ENCODE results near the gene ABHD16A.
"Not testable (repeated sequence)": the region's sequence is repeated elsewhere in the genome, so short reads cannot be mapped to it uniquely, and the experiment has no call there.

The ABHD16A gene

DNA sequence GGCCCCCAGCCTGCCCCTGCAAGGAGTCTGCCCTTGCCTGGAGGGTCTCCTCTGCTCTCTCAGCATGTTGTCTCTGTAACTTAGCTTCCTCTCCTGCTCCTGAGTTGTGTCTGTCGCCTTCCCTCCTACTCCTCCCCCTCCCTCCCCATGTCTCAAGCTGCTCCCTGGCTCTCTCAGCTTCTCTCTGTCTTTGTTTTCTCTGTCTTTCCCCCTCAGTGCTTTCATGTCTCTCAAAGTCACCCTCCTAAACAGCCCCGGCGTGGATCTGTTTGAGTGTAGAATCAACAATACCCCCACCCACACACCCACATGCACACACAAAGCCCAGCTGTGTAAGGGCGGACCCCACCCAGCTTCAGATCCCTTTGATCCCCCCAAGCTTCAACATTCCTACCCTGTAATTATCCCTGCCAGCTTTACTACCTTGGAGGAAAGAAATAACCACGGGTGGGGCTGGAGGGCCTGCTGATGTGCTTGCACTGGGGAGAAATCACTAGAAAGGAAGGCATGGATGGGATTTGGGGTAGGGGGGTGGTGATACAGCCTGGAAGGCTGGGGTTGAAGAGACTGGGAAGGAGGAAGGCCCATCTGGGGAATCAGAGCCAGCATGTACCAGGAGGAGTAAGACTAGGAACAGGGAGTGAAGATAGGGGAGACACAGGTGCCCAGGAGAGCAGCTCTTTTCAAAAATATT lies 11.0 kb upstream of the ABHD16A start:
- DNase-seq, result no peak

DNA sequence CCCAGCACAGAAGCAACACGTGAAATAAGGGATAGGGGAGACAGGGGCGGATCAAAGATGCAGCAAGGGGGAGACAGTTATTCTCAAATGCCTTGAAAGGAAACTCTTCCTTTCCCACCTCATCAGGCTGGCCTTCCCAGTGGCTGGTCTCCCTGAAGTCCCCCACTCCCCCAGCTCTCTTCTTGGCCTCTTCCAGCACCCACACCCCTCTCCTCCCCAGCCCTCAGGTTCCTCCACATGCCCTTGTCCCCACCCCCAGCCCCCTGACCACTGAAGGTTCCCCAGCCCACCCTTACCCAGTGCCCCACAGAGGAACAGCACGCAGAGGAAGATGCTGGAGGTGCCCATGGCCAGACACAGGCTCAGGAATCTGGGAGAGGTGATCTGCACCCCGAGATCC lies 10.3 kb upstream of the ABHD16A start:
- no peak for DNase-seq

DNA sequence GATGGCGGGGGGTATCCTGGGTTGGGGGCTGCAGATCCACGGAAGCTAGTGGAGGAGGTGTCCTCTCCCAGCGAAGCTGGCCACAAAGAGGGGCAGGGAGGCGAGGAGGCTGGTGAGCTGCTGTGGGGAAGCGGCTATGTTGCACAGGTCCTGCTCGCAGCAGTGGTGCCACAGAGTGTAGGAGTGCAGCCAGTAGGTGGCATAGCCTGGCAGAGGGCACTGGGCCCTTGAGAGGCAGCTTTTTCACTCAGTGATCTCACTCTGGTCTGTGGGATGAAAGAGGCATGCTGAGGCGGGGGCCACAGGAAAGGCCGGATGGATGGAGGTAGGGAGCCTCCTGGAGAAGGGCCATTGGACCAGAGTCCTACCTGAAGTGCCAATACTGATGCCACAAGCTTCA lies 9.2 kb upstream of the ABHD16A start:
- DNase-seq, result no peak

DNA sequence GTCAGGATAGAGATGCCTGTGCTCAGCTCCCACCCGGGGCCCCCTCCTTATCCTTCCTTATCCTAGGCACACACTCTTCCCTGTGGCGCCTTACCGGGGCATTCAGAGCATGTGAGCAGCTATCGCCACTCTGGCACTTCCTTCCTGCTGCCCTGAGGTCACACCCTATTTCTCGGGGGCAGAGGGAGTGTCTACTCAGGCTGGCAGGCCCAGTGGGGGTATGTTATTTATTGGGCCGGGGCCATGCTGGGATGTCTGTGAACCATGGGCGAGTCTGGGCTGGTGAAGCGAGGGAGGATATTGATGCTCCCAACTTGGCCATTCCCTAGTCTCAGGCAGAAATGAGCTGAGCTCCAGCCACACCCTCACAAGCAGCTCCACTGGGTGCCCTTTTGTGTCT lies 8.1 kb upstream of the ABHD16A start:
- DNase-seq, result no peak

DNA sequence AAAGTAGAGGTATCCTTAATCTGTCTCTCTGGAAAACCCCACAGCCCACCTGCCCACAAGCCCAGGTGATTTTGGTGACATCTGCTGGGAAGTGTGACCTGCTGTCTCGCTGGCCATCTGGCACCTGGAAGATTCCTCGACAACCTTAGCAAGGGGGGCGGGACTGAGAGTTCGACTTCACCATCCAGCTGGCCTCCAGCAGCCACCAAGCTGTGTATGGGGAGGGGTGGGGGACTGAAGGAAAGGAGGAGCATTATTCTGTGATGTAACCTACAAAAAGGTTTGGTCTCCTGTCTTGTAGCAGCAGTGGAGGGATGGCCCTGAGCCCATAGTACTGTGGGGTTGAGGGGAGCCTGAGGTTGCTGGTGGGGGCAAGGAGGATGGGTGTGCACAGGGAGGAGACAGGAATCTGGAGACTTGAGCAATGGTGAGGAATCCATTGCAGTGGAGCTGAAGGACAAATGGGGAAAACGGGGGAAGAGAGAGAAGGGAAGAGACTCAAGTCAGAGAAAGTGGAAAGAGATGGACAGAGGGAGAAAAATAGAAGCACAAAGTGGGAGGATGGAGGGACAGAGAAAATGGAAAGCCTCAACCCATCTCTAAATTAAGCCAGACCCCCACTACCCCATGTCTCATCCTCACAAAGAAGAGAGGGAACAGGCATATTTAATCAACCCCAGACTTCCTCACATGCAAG lies 7.5 kb upstream of the ABHD16A start:
- DNase-seq, result no peak

DNA sequence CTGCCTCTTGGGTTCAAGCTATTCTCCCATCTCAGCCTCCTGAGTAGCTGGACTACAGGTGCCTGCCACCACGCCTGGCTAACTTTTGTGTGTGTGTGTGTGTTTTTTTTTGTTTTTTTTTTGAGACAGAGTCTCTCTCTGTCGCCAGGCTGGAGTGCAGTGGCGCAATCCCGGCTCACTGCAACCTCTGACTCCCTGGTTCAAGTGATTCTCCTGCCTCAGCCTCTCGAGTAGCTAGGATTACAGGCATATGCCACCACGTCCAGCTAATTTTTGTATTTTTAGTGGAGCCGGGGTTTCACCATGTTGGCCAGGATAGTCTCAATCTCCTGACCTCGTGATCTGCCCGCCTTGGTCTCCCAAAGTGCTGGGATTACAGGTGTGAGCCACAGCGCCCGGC lies 6.0 kb upstream of the ABHD16A start:
- DNase-seq, result not testable (repeated sequence)

DNA sequence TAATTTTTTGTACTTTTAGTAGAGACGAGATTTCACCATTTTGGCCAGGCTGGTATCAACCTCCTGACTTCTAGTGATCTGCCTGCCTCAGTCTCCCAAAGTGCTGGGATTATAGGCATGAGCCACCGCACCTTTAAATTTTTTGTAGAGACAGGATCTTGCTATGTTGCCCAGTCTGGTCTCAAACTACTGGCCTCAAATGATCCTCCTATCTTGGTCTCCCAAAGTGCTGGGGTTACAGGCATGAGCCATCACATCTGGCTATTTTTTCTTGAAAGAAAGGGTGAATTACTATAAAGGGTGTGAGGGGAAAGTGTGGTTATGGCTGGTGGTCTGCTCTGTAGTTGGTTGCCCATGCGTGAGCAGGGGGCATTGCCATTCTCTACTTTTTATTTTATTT lies 5.1 kb upstream of the ABHD16A start:
- DNase-seq, result no peak

DNA sequence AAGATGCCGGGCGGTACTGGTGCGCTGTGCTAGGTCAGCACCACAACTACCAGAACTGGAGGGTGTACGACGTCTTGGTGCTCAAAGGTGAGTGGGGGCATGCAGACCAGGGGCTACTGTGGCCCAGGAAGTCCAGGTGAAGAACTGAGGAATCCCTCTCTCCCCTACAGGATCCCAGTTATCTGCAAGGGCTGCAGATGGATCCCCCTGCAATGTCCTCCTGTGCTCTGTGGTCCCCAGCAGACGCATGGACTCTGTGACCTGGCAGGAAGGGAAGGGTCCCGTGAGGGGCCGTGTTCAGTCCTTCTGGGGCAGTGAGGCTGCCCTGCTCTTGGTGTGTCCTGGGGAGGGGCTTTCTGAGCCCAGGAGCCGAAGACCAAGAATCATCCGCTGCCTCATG lies 4.6 kb upstream of the ABHD16A start:
- no peak for DNase-seq

DNA sequence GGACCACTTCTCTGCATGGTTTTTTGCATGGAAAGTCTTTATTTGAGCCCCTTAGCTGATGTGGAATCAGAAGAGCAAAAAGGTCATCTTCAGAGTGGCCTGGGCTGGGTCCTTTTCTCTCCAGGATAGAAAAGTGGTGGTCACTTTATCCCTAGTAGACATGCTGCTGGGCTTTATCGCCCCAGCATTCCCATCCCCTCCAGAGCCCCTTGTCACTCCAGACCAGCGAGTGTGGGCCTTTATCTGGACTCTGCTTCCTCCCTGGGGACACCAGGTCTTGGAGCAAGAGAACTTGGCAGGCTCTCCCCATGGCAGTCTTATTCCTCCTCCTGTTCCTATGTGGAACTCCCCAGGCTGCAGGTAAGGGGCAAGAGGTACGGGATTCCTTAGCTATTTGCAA lies 3.5 kb upstream of the ABHD16A start, which contains the start of gene LY6G6F:
Gene LY6G6F (plus strand): TSS at position 268 of the 400 bp plus-strand sequence. CDS start 41 bp downstream, at position 309.
- DNase-seq, result no peak

DNA sequence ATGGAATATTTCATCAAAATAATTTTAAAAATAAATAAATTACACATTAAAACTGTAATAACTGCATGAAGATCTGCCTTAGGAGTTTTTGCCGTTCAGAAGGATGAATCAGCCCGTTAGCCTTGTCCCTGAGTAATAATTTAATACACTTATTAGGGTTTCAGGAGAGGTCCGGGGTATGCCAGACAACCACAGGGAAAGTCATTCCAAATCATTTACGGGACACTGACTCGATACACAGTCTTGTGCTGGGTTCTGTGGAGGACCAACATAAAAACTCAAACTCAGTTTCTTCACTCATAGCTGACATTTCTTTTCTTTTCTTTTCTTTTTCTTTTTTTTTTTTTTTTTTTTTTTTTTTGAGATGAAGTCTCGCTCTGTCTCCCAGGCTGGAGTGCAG lies 2.8 kb upstream of the ABHD16A start:
- DNase-seq, result no peak

DNA sequence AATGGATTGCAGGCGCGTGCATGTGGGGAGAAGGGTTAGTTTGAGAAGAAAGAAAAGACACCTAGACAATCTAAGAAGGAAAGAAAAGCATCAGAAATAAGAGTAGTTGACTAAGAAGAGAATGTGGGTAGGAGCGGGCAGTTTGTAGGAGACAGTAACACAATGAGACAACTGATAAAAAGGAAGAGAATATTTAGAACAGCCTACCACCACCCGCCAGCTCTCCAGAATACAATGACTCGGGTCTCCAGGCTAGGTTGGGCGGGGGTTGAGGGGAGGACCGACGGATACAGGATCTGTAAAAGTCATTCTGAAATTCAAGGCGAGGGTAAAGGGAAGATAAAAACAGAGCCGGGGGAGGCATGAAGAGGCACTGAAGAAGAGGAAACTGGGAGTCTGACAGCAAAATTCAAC lies 712 bp downstream of the ABHD16A start:
- no peak for DNase-seq

DNA sequence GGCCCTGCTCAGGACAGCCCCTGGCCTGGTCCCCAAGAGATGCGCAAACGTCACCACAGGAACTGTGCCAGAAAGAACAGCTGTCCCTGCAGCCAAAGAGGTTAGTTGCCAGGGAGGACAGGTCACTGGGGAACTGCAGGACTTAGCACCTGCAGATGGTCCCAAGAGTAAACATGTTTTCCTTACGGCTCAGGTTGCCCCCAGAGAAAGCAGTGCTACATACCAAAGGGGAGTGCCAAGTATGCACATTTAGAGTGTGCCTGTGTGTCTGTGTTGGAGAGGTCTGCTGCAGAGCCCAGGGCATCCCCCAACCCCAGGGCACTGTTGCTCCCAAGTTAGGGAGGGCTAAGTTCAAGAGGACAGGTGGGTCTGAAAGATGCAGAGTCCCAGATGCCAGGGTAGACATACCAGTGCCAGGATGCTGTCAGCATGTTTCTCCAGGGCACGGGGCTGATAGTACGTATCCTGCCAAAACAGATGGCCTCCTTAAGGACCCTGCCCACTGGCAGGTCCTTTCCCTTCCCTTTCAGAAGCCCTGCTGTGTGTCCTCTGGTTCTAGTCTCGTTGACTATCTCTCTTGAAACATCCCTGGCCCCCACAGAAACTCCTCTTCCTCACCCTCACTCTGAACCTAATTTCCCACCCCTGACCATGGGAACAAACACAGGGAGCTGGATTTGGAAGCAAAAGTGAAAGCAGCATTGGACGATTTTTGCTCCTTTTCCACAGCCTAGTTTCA lies 1.3 kb downstream of the ABHD16A start:
- DNase-seq, result no peak

DNA sequence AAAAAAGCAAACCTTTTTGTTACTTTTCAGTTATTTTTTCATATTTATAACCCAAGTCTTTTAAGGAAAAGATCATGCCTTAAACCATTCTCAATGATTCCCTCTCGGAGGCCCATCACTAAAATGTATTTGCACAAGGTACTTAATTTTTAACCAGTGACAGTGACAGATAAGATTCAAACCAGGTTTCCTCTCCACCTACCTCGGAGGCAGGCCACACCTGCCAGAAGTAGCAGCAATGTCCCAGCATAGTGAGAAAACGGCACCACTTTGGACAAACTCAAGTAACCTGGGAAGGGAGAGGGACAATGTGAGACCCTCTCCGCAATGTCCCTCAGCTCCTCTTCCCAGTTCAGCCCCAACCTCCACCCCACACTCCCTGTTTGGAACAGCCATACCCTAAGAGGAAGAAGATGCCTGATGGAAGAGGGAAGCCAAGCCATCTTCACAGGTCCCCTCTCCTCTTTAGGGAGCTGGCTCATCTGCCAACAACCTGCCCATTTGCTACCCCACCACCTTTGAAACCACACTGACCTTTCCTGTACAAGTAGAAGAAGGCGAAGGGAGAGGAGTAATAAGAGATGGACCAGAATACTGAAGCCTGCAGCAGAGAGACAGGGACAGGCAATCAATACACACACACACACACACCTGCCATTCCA lies 2.3 kb downstream of the ABHD16A start:
- no peak for DNase-seq

DNA sequence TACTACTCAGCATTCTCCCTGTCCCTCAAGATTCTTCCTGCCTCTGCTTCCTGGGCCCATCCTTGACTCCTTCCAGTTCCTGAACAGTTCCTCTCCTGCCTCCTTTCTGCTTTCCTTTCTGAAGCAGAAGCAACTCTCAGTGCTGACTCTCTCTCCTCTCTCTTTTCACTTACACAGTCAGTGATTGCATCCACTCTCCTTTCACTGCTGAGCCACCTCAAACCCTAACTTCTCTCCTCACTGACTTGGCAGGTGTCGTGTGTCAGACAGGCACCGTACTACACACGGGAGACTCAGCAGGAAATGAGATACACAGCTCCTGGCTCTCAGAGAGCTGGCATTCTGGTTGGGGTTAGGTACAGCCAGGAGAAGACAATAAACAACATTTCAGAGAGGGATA lies 5.6 kb downstream of the ABHD16A start:
- no peak for DNase-seq

DNA sequence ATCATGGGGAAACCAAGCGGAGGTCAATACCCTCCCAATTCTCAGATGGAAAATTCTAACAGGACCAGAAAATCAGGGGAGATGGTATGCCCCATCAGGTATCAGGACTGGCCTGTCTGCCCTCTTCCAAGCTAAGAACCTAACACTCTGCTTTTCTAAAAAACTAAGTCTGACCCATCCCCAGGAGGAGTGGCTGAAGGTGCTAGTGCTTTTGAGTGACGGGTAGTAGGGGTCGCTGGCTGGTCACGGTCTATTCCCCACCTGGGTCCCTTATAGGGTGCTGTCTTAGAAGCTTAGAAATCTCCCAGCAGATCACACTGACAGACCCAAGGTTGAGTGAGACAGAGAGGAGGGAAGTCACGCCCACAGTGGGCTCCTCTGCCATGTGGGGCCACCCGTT lies 9.6 kb downstream of the ABHD16A start:
- DNase-seq, result no peak

DNA sequence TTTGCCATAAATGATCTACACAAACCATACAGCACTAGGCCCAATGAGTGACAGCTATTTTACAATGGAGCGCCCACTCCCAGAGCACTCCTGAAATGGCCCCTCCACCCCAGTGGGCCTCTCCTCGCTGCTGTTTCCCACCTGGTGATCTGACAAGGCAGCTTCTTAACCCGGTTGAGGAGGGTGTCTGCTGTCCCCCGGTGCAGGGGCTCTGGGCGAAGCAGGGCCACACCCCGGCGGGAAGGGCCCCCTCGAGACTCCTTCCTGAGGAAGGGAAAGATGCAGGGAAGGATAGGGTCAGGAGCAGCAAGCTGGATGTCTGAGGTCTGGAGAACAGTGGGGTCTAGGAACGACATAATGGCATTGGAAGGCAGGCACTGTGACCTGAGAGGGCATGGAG lies 10.2 kb downstream of the ABHD16A start:
- DNase-seq, result no peak

DNA sequence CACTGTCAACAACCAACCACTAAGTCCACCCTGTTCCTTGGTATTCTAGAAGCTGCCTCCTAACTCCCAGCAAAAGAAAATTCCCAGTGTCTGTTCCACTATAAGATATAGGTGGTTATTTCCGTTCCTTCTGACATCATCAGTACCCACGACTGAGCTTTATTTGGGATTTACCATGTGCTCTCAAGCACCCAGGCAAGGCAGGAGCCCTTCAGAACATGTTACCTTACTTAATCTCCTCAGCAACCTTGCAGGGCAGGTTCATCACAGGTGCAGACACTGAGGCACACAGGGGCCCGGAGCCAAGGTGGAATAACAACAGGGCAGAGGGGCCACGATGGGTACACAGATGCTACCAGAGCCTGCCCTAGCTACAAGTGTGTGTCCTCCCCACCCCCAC lies 10.8 kb downstream of the ABHD16A start:
- DNase-seq, result no peak

DNA sequence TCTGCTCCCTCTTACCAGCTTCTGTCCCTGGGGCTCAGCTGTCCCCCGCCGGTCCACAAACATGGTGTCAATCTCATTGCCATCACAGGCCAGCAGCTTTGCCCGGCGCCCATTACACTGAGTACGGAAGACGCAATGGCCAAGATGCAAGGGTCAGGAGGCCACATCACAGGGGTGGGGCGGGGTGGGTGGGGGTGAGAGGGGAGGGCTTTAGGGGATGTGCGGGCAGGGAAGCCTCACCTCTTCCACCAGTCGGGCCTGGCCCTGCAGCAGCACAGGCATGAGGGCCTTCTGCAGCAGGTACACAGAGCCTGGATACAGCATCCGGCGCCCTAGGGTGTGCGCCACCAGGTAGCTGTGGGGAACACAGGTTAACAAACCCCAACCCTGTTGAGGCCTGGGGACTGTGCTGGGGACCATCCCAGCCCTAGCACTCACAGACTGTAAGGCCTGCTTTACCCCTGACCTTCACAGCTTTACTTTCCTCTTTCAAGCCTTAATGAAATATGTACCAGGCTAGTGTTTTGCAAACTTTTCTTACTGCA lies 11.5 kb downstream of the ABHD16A start:
- no peak for DNase-seq

DNA sequence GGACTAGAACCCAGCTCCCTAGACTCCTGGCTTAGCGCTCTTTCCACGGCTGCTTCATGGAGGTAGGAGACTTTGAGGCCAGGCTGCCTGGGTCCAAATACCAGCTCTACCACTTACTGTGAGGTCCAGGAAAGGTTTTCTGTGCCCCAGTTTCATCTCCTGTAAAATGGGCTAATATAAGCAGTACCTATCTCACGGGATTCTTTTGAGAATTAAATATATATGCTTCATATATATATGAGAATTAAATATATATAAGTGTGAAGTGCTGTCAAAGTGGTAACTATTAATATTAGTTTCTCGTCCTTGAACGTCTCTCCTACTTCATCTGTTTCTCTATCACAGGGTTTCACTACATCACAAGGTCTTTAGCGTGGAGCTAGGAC lies 12.1 kb downstream of the ABHD16A start:
- DNase-seq, result no peak

DNA sequence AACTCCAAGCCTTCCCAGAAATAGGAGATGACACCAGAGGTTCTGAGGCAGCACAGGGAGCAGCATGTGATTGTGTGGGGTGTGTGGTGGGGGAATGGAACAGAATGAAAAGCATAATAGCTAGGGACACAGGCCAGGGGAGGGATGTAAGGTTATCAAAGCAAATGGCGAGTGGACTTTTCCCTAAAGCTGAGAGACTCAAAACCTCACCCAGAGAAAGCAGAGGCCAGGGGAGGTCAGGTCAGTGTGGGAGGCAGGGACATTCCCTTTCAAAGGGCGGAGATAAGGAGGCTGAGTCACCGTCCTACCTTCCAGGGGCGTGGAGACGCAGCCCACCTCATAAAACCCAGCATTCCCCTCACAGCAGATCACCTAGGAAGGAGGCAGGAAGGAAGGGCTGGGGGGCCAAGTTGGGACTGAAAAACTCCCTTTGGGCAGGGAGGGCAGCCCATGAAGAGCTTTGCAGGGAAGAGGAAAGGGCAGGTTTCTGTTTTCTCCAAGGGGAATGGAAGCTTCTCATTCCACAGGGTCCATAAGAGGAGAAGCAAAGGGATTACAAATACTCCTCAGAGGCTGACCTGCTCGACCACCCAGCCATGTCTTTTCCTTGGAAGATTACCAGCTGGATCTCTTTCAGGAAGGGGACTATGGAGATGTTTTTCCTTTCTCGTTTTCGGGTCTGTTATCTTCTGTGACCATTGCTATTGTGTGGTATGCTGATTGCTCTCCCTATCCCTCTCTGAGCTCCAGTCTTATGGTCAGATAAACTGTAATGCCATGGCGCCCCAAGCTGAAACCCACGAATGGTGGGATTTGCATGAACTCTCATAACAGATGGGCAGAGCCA lies 12.7 kb downstream of the ABHD16A start:
- DNase-seq, result no peak

DNA sequence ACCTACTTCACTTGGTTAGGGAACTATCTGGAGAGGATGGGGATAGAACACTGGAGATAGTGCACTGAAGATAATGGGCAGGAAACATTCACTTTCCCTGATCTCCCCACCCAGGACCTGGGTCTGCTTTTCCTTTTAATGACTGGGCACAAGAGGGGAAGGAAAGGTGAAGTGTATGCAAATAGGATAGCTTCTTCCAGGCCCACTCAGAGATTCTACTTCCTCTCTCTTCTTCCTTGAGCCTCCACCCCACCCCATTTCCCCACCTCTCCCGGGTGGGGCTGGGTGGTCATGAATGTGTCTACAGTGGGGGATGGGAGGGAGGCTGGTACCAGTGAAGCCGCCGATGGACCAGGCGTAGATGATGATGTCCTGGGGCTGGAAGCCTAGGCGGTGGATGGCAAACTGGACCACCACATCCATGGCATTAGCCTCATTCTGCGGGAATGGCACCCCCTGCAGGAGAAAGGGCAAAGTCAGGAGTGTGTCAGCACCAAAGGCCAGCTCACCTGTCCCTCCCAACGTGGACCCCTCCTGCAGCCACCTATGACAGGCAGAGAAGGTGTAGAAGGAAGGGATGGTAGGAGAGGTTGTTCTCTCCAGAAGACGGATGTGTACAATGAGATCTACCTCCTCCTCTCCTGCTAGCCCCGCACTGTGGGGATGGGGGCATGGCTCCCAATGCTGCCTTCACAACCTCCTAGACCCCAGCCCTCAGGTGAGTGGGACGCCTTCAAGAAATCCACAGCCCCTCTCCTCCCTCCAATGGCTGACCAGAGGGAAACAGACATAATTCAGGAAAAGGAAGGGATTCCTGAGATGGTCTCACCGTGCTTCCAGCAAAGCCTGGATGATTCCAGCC lies 13.6 kb downstream of the ABHD16A start:
- no peak for DNase-seq

Measured in fibroblast of upper back skin (primary cell).